Measurements from ENCODE around the gene ADGRD2.

GRCh38 chr9:124457079-124457886, 7.0 kb downstream of the ADGRD2 start:
- TF ChIP-seq CTCF (conservative IDR thresholded peaks at IDR 0.05; ENCODE audit: low read depth, low read length), result no peak
- no peak for TF ChIP-seq EZH2 (IDR thresholded peaks at IDR 0.05; ENCODE audit: low read length, unreplicated experiment)

Data from PC-3 (cell line).